Embryonic facial prominence (tissue), 1 donor: ENCODE results near the gene WDR1.

Experiments
- DNase-seq: peaks from one replicate; pipeline ENCODE4 v3.0.0-alpha.2; 2016; ENCODE audit errors: extremely low spot score

WDR1 gene

DNA sequence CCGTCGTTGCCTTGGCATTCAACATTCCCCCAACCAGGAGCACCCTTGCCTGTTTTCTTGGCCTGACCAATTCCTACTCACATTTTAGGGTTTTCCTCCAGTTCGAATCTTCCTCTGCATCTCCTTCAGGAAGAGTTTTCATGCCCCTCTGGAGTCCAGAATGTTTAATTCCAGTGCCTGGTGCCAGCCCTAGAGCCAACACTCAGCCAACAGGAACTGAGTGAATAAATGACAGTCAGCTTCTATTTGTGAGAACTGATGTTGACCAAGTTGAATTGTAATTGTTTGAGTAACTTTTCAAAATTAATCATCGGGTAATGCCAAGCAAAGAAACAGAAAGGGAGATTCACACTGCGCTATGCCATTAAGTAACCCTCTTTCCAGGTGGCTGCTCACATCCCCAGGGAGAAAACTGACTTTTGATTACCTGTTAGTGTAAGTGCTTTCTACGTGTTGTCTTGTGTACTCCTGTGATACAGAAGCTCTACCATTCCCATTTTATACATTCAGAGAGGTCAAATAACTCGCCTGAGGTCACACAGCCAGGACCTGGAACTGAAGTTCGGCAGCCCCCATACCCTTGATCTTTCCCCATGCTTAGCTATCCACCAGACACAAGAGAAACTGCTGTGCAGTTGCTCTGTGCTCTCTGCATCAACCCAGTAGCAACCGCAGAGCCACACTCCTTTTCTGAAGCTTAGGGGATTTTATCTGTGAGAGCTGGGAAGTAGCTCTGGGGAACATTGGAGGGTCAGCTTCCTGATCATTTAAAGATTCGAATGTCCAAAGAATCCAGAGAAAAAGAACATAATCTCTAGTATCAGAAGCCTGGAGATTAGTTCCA is 76.3 kb downstream of the WDR1 start:
- no peak for DNase-seq

DNA sequence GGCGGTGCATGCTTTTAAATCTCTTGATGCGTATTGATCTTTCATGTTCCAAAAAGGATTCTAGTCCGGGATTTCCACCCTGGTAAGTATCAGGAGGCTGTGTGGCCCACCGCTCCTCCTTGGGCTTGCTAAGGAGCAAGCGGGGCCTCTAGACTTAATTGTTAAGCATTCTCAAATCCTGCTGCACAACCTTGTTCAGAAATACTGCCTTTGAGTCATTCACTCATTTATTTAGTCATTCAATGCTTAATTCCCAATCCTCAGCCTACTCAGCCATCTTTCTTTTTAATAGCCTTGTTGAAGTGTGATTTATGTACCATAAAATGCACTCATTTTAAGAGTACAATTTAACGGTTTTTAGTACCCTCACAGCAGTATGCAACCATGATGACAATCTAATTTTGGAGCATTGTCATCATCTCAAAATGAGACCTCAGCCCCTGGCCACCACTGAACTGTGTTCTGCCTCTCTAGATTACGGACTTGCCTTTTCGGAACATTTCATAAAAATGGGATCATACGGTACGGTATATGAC is 79.7 kb downstream of the WDR1 start:
- no peak for DNase-seq

DNA sequence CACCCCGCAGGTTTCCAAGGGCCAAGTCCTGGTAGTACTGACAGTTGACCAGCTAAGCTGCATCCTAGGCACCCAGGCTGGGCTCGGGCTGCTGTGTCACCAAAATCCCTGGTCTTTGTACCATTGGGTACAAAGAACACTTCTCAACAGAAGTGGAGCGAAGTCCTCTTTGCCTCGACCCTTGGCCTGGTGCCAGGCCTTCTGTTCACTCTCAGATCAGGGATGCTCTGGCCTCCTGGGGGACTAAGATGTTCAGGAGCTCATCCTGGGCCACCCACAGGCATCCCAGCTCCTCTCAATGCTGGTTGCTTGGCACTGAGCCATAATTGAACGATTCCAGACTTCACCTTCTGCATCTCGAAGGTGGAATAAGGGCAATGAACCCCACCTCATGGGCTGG is 81.5 kb downstream of the WDR1 start:
- DNase-seq: no peak

DNA sequence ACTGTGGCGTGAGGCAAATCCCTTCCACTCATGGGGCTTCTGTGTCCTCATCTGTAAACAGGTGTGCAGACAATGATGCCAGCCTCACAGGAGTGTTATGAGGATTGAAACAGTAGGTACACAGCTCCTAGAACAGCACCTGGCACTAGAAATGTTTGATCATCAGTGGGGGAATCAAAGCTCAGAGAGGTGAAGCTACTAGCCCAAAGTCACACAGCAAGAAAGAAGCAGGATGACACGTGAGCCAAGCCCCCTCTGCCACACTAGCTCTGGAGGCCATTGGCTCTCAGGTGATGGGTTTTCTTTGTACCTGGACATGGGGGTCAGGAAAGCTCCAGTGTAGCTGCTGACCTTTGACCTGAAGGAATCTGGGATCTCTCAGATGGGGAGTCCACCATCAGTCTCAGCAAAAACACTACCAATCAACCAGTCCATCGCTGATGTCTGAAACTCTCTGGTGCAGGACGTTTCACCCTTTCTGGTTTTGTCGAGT is 81.9 kb downstream of the WDR1 start:
- DNase-seq: no peak

DNA sequence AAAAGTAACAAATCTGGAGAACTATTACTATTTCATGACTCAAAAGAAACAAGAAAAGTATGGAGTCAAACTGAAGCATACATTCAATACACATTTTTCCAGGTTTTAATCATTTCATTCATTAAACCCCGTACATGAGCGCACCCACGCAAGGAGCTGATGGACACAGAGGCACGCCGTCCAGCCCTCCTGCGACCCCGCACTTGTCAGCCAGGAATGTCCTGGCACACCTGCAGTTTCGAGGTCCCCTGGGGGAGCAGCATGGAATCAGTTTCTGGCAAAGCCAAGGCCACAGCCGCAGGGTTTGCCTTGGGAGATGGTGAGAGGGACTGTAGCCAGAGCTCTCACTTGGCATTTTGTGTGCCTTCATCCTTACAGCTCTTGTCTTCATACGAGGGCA is 82.5 kb downstream of the WDR1 start:
- DNase-seq: no peak

DNA sequence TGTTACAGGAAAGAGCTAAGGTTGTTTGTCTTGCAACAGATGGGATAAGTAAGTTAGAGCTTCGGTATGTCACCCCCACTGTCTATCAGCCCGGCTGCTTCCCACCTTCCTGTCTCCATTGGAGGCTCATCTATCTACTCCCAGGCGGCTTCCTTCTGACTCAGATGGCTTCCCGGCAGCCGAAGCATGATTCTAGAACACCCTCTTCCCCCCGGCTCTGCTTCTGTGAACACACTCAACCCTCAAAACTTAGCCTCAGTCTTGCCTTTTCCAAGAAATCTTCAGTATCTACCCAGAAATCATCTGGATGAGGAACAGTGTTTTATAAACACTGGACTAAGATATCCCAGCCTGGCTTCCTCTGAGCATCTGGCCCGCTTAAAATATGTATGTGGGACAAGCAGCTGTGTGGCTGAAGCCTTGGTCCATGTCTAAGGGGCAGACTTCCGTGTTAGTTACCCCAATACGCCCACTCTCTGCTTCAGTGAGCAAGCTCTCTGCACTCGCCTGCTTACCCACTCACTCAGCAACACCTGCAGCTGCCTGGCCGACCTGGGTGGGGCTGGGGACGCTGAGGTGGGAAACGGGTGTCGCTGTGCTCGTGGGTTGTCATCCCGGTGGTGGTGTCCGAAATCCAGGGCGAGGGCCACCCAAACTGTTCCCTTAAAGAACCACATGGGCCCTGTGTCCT is 83.3 kb downstream of the WDR1 start:
- DNase-seq: no peak

DNA sequence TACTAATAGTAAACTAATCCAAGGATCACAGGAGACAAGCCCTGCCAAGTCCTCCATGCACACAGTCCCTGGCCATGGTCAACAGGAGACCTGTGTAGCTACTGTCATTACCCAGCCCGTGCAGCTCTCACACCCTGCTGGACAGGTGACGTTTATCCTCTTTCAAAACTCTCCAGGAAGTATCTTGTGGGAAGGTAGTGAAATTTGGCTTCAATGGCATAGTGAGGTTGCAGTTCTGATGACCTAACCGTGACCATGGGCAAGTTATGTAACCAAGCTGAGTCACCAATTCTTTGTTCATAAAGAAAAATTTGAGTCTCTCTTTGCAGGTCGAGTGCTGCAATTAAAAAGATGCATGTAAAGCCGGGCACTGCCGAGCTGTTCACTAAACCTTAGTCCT is 84.0 kb downstream of the WDR1 start:
- DNase-seq: no peak

DNA sequence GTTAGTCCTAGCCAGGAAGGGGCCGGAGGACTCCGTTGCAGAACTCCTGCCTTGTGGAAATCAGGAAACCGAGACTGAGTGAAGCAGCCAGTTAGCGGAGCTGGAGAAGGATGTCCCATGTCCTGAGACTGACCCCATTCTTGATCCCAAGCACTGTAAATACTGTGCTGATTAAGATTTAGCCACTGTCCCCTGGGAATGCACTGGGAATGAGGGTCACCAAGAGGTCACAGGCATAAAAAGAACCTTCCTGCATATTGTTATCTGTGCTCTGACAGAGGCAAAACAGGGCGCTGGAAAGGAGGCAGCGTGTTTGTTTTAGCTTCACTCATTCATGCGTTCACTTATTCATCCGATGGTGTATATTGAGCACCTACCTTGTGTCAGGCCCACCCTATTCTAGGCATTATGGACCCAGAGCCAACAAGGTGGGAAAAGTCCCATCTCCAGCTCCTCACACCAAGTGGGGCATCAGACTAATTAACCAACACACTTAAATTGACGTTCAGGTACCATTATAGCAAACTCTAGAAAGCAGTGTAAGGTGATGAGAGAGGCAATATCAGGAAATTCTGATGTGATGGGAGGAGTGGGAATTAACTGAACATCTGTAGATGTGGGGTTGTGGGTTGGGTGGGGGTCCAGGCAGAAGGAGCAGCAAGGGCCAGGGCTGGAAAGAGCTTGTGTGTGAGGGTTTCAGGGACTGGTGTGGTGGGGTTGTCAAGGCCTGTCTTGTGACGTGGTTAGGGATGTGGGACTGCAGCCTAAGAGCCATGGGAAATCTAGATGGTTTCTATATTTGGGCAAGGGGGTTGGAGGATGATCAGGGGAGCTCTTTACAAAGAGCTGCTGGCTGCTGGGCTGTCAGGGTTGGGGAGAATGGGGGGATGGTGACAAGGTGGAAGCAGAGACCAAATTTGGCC is 84.7 kb downstream of the WDR1 start:
- no peak for DNase-seq

DNA sequence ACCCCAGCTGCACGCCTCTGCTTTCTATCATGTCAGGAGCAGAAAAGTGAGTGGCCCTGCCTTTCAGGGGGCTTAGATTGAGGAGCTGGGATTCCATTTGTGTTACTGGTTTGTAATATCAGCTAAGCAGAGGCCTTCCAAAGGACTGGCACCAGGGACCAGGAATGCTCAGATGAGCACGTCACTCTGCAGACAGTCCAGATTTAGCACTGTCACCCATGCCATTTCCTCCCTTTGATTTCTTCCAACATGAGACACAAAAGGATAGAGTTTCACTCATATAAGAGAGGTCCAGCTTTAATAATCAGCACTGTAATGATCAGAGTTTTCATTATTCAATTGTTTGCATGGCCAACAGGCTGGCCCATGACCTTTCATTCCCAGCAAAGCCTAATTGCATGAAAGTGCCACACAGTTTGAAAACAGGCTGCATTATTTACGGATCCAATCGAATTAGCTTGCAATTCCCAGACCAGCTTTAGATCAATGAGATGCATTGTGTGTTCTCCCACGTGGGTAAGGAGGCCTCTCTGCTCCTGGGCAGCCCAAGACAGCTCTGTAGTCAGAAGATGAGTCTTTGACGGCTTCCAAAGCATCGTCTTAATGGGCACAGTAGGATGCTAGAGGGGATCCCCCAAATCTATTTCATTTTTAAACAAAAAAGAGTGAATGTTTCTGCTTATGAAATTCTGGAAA is 85.5 kb downstream of the WDR1 start:
- DNase-seq: no peak

DNA sequence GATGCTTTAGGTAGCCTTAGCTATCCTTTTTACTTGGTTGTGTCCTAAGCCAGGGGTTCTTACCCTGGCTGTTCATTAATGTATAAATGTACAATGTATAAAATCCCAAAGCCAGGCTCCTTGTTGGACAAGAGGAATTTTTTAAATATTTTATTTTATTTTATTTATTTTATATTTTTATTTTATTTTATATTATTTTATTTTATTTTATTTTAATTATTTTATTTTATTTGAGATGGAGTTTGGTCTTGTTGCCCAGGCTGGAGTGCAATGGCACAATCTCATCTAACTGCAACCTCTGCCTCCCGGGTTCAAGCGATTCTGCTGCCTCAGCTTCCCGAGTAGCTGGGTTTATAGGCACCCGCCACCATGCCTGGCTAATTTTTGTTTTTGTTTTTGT is 87.2 kb downstream of the WDR1 start:
- no peak for DNase-seq

DNA sequence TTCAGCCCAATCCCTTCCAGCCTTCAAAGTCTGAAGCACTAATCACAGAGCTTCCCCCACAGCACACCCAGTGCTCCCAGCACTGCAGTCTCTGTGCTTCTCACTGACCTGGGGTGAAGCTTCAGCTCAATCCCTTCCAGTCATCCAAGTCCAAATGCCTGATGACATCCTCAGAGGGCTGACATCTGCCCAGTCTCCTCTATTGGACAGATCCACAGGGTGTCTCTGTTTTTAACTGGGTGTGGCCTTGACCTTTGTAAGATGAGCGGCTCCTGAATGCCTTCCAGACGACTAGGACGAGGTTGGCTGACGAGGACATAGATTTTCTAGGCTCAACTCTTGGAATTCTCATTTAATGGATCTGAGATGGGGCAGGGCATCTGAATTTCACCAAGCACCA is 87.7 kb downstream of the WDR1 start:
- no peak for DNase-seq

DNA sequence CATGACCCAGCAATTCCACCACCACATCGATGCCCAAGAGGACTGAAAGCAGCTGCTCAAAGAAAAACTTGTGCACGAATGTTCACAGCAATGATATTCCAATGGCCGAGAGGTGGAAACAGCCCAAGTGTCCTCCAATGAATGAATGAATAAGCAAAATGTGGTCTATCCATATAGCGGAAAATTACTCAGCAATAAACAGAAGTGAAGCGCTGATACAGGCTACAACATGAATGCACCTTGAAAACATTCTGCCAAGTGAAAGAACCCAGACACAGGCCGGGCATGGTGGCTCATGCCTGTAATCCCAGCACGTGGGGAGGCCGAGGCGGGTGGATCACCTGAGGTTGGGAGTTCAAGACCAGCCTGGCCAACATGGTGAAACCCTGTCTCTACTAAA is 90.1 kb downstream of the WDR1 start:
- DNase-seq: no peak

DNA sequence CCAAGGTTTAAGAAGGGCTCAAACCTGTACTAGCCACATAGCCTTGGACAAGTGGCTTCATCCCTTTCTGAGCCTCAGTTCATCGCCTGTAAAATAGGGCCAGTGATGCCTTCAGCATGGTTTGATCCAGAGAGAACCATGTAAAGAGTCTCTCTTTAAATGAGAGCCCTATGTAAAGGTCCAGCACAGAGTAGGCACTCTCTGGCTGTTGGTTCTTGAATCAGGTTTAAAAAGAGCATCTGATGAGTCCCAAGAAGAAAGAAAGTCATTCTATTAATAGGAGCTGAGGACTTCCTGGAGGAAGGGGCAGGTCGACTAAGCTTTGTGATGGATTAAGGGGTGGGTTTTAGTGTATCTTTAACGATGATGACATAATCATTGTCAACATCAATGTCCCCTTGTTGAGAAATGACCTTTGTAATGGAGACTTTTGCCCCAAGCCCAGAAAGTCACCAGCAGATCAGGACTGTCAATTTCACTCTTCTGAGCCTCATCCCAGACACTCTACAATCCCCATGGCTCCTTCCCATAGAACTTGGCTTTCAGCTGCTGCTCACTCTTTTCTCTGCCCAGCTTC is 91.3 kb downstream of the WDR1 start:
- DNase-seq: no peak
